Activated CD8-positive, alpha-beta memory T cell treated with anti-CD3 and anti-CD28 coated beads, Interleukin-2, amount 50 U/mL, for 48 hours (primary cell): ENCODE data around the gene DSCAM.

Experiments
- DNase-seq: peaks from one replicate; pipeline ENCODE4 v3.0.0-alpha.2; 2020

The DSCAM gene

GRCh38 chr21:40603774-40604173 is 243.2 kb downstream of the DSCAM start:
- DNase-seq, result no peak

- no peak for DNase-seq
Measured at GRCh38 chr21:40602080-40602479, 244.9 kb downstream of the DSCAM start.

GRCh38 chr21:40595806-40596205 is 251.2 kb downstream of the DSCAM start:
- DNase-seq, result no peak

- DNase-seq, result no peak
Measured at GRCh38 chr21:40587736-40588346, 259.1 kb downstream of the DSCAM start.

GRCh38 chr21:40586575-40586974 is 260.4 kb downstream of the DSCAM start:
- DNase-seq, result no peak

GRCh38 chr21:40577285-40578043 is 269.5 kb downstream of the DSCAM start:
- DNase-seq, result no peak

- no peak for DNase-seq
Measured at GRCh38 chr21:40575976-40576375, 271.0 kb downstream of the DSCAM start.

GRCh38 chr21:40569357-40569756 is 277.6 kb downstream of the DSCAM start:
- DNase-seq, result no peak

GRCh38 chr21:40568807-40569206 is 278.2 kb downstream of the DSCAM start:
- no peak for DNase-seq

GRCh38 chr21:40567501-40567900 is 279.5 kb downstream of the DSCAM start:
- DNase-seq, result no peak

GRCh38 chr21:40566486-40566885 is 280.5 kb downstream of the DSCAM start:
- no peak for DNase-seq

- no peak for DNase-seq
Measured at GRCh38 chr21:40564318-40564717, 282.6 kb downstream of the DSCAM start.

GRCh38 chr21:40563900-40564299 is 283.1 kb downstream of the DSCAM start:
- DNase-seq, result no peak

- DNase-seq, result no peak
Measured at GRCh38 chr21:40562242-40563002, 284.5 kb downstream of the DSCAM start.

- no peak for DNase-seq
Measured at GRCh38 chr21:40556442-40556968, 290.5 kb downstream of the DSCAM start.

GRCh38 chr21:40555021-40555528 is 291.9 kb downstream of the DSCAM start:
- DNase-seq, result no peak

- DNase-seq, result no peak
Measured at GRCh38 chr21:40553781-40554180, 293.2 kb downstream of the DSCAM start.

GRCh38 chr21:40547906-40548513 is 298.9 kb downstream of the DSCAM start:
- DNase-seq, result no peak

- no peak for DNase-seq
Measured at GRCh38 chr21:40546647-40547046, 300.3 kb downstream of the DSCAM start.

- no peak for DNase-seq
Measured at GRCh38 chr21:40540216-40540615, 306.7 kb downstream of the DSCAM start.

- DNase-seq, result no peak
Measured at GRCh38 chr21:40534886-40535285, 312.1 kb downstream of the DSCAM start.

- DNase-seq, result no peak
Measured at GRCh38 chr21:40531431-40532110, 315.4 kb downstream of the DSCAM start.
